Measurements from ENCODE around the gene DIPK2B.

DNA sequence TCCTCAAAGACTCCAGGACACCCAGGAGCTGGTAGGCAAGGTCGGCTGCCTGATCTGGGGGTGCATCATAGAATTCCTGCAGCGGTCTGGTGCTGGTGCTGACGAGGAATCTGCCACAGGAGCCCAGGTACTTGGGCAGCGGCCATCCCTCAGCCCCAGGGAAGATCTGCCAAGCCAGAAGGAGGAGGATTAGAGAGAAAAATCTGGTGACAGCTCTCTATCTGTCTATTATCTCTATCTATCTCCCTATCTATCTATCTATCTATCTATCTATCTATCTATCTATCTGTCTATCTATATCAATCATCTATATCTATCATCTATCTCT lies 46.7 kb downstream of the DIPK2B start:
- TF ChIP-seq MXI1 (IDR thresholded peaks at IDR 0.05; ENCODE audit: low read depth, low read length) (no peak), BRCA1 (IDR thresholded peaks at IDR 0.05; ENCODE audit: low read depth, low read length) (no peak), FOS (IDR thresholded peaks at IDR 0.05; ENCODE audit: borderline replicate concordance, extremely low read depth, insufficient read length) (no peak), MTA3 (IDR thresholded peaks at IDR 0.05; ENCODE audit: borderline replicate concordance, low read length) (no peak), POLR2A (IDR thresholded peaks at IDR 0.05; ENCODE audit: low read depth, low read length) (no peak)
- TF ChIP-seq, protein P1, sequence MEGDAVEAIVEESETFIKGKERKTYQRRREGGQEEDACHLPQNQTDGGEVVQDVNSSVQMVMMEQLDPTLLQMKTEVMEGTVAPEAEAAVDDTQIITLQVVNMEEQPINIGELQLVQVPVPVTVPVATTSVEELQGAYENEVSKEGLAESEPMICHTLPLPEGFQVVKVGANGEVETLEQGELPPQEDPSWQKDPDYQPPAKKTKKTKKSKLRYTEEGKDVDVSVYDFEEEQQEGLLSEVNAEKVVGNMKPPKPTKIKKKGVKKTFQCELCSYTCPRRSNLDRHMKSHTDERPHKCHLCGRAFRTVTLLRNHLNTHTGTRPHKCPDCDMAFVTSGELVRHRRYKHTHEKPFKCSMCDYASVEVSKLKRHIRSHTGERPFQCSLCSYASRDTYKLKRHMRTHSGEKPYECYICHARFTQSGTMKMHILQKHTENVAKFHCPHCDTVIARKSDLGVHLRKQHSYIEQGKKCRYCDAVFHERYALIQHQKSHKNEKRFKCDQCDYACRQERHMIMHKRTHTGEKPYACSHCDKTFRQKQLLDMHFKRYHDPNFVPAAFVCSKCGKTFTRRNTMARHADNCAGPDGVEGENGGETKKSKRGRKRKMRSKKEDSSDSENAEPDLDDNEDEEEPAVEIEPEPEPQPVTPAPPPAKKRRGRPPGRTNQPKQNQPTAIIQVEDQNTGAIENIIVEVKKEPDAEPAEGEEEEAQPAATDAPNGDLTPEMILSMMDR (IDR thresholded peaks at IDR 0.05 in 2 of 3, conservative IDR thresholded peaks at IDR 0.05 in 1 of 3; ENCODE audit: control insufficient read depth in 2 of 3, extremely low read depth in 1 of 3, insufficient read depth in 1 of 3, low read depth in 3 of 3, low read length in 3 of 3): no peak

All from GM12878 (cell line).